Brain microvascular endothelial cell (primary cell): ENCODE data around the gene KRTAP4-12.
"Not testable (repeated sequence)": the region's sequence is repeated elsewhere in the genome, so short reads cannot be mapped to it uniquely, and the experiment has no call there.

Source experiments
- DNase-seq: peaks from one replicate; pipeline ENCODE4 v3.0.0-alpha.2; 2020
- H3K27ac ChIP-seq: fragments of 250-450 bp; sonication (Bioruptor Pico); 2 replicates; pipeline ENCODE4 v1.5.1; 2020; ENCODE audit warnings: mild to moderate bottlenecking, moderate library complexity
- H3K27me3 ChIP-seq: fragments of 250-450 bp; sonication (Bioruptor Pico); replicated peaks from 2 replicates; pipeline ENCODE4 v1.5.1; 2020; ENCODE audit warnings: mild to moderate bottlenecking
- H3K36me3 ChIP-seq: fragments of 250-450 bp; sonication (Bioruptor Pico); replicated peaks from 2 replicates; pipeline ENCODE4 v1.5.1; 2020; ENCODE audit warnings: mild to moderate bottlenecking
- H3K4me3 ChIP-seq: 2 replicates; pipeline ENCODE4 v1.5.1; 2011; ENCODE audit warnings: low read depth, mild to moderate bottlenecking, control low read depth, low read length, moderate library complexity
- CTCF ChIP-seq: IDR thresholded peaks from 2 replicates; pipeline ENCODE4 v1.5.1; 2011; ENCODE audit warnings: low read depth, mild to moderate bottlenecking, moderate library complexity, low read length, control low read depth, inconsistent platforms; ENCODE audit errors: missing control alignments
- in situ Hi-C: cut with HindIII; loops from 2 replicates; pipeline ENCODE4 v1.10.0; 2017; ENCODE audit warnings: low sequenced_read_pairs, low pct_ligation_motif_present

KRTAP4-12 gene

GRCh38 chr17:41103896-41104295 is 20.1 kb downstream of the KRTAP4-12 start:
- DNase-seq: no peak
- no peak for TF ChIP-seq CTCF
- Histone ChIP-seq H3K27me3 (no peaks in the 10 kb centered on the region), H3K36me3 (no peaks in the 10 kb centered on the region), H3K27ac (no peak overlapping the region), H3K4me3 (no peak overlapping the region)
- in situ Hi-C loops: no loop called here

- in situ Hi-C loops: no loop called here
- TF ChIP-seq CTCF: no peak
- no peak within 1 kb of the TSS for H3K27ac ChIP-seq
These were observed 22.3 kb downstream of the KRTAP4-12 start, which contains the start of gene KRTAP4-16 for GRCh38 chr17:41101586-41102259. Gene KRTAP4-16, minus strand, starts transcription at chr17:41102209. Its CDS starts 0 bp downstream, at chr17:41102209.

GRCh38 chr17:41099682-41100480 is 24.1 kb downstream of the KRTAP4-12 start:
- H3K27me3 ChIP-seq, H3K36me3 ChIP-seq: not testable (repeated sequence)
- H3K27ac ChIP-seq: peak overlapping the region; percentile 7

More at GRCh38 chr17:41101586-41102259, 22.3 kb downstream of the KRTAP4-12 start, which contains the start of gene KRTAP4-16:
- no peak within 1 kb of the TSS for H3K4me3 ChIP-seq
- no peaks in the 10 kb centered on the region for H3K27me3 ChIP-seq
- DNase-seq: no peak
- H3K36me3 ChIP-seq: no peaks in the 10 kb centered on the region

GRCh38 chr17:41098481-41098880 is 25.5 kb downstream of the KRTAP4-12 start:
- in situ Hi-C loops: no loop called here
- H3K27me3 ChIP-seq: no peaks in the 10 kb centered on the region
- H3K4me3 ChIP-seq: no peak overlapping the region
- DNase-seq: peak; percentile 23
- H3K36me3 ChIP-seq: no peaks in the 10 kb centered on the region
- H3K27ac ChIP-seq: peak overlapping the region; percentile 40
- TF ChIP-seq CTCF: no peak

More at GRCh38 chr17:41099682-41100480, 24.1 kb downstream of the KRTAP4-12 start:
- peak; percentile 60 for DNase-seq
- H3K4me3 ChIP-seq, in situ Hi-C loops: not testable (repeated sequence)

GRCh38 chr17:41098042-41098441 is 25.9 kb downstream of the KRTAP4-12 start, which contains the start of gene KRTAP4-8:
Gene KRTAP4-8, minus strand, starts transcription at chr17:41098142. Its CDS starts 58 bp downstream, at chr17:41098084.
- DNase-seq: no peak
- no peaks in the 10 kb centered on the region for H3K36me3 ChIP-seq
- no peaks in the 10 kb centered on the region for H3K27me3 ChIP-seq
- in situ Hi-C loops: no loop called here
- H3K4me3 ChIP-seq: no peak within 1 kb of the TSS
- peak within 1 kb of the TSS; percentile 40 for H3K27ac ChIP-seq
- no peak for TF ChIP-seq CTCF

GRCh38 chr17:41096055-41096454 is 27.9 kb downstream of the KRTAP4-12 start:
- DNase-seq: no peak
- TF ChIP-seq CTCF: no peak
- H3K27ac ChIP-seq: no peak overlapping the region
- H3K27me3 ChIP-seq: no peaks in the 10 kb centered on the region
- no peaks in the 10 kb centered on the region for H3K36me3 ChIP-seq
- no peak overlapping the region for H3K4me3 ChIP-seq
- in situ Hi-C loops: no loop called here

GRCh38 chr17:41088760-41089352 is 35.1 kb downstream of the KRTAP4-12 start:
- in situ Hi-C loops, H3K27ac ChIP-seq, H3K27me3 ChIP-seq, DNase-seq, H3K36me3 ChIP-seq, H3K4me3 ChIP-seq: not testable (repeated sequence)

- H3K27me3 ChIP-seq, H3K27ac ChIP-seq, H3K36me3 ChIP-seq, H3K4me3 ChIP-seq, DNase-seq, in situ Hi-C loops: not testable (repeated sequence)
These were observed 39.7 kb downstream of the KRTAP4-12 start, which contains the start of gene KRTAP4-7 for GRCh38 chr17:41084100-41084856. Gene KRTAP4-7, plus strand, starts transcription at chr17:41084150. Its CDS starts 57 bp downstream, at chr17:41084207.
